ENCODE results near the gene SLIT3. TPM values are rescaled to one million over a fixed set of nuclear protein-coding genes. Genes with fewer than 3 reads are reported as not detected.

Gene SLIT3
- total RNA-seq, 4 donors from 2014 or later: 0.72 to 37.4 (median 5.3) TPM

- Histone ChIP-seq H3K27ac (no peak overlapping the region), H3K4me3 (no peak overlapping the region), H3K4me1 (peaks cover 0 to 4% (median 0%) of the 10 kb centered on the region in 3 donors), H3K36me3 (no peaks in the 10 kb centered on the region), H3K9me3 (no peaks in the 10 kb centered on the region), H3K27me3 (no peaks in the 10 kb centered on the region)
- 28 to 78% methylated on average over 2 of the region's 2 CpGs for WGBS, 2 donors
- no peak for DNase-seq
- intact Hi-C loops (cut with DNase I): no loop called here
- TF ChIP-seq POLR2A (IDR thresholded peaks at IDR 0.05): no peak
- TF ChIP-seq, protein P1, sequence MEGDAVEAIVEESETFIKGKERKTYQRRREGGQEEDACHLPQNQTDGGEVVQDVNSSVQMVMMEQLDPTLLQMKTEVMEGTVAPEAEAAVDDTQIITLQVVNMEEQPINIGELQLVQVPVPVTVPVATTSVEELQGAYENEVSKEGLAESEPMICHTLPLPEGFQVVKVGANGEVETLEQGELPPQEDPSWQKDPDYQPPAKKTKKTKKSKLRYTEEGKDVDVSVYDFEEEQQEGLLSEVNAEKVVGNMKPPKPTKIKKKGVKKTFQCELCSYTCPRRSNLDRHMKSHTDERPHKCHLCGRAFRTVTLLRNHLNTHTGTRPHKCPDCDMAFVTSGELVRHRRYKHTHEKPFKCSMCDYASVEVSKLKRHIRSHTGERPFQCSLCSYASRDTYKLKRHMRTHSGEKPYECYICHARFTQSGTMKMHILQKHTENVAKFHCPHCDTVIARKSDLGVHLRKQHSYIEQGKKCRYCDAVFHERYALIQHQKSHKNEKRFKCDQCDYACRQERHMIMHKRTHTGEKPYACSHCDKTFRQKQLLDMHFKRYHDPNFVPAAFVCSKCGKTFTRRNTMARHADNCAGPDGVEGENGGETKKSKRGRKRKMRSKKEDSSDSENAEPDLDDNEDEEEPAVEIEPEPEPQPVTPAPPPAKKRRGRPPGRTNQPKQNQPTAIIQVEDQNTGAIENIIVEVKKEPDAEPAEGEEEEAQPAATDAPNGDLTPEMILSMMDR (IDR thresholded peaks at IDR 0.05): no peak
These were observed 359.0 kb downstream of the SLIT3 start for GRCh38 chr5:168941901-168942300.

DNA sequence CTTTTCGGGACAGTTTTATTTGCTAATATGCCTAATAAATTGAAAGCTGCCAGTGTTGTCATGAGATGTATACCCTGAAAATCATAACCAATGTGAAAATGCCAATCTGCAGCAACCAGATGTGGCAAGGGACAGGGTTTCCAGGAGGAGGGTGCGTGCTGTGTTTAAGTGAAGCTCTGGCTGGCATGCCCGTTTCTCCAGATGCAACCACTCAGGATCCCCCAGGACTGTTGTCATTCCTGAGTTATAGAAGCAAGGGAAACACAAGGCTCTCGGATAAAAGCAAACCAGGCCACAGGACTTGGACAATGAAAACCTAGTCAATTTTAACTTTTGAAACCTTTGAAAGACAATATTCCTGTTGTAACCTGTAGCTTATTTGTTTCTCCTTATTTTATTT lies 360.2 kb downstream of the SLIT3 start:
- DNase-seq: no peak
- Histone ChIP-seq H3K36me3 (no peaks in the 10 kb centered on the region), H3K4me3 (no peak overlapping the region), H3K9me3 (no peaks in the 10 kb centered on the region), H3K27ac (no peak overlapping the region), H3K27me3 (no peaks in the 10 kb centered on the region), H3K4me1 (peaks cover 0 to 4% (median 0%) of the 10 kb centered on the region in 3 donors)
- 74 to 86% methylated on average over 4 of the region's 4 CpGs for WGBS, 2 donors
- intact Hi-C loops (cut with DNase I): no loop called here
- TF ChIP-seq, protein P1 (IDR thresholded peaks at IDR 0.05): no peak
- no peak for TF ChIP-seq POLR2A (IDR thresholded peaks at IDR 0.05)

GRCh38 chr5:168939887-168940544 lies 360.9 kb downstream of the SLIT3 start:
- Histone ChIP-seq H3K4me3 (no peak overlapping the region), H3K9me3 (no peaks in the 10 kb centered on the region), H3K27me3 (no peaks in the 10 kb centered on the region), H3K4me1 (peaks cover 0 to 4% (median 0%) of the 10 kb centered on the region in 3 donors), H3K27ac (no peak overlapping the region), H3K36me3 (no peaks in the 10 kb centered on the region)
- no peak for DNase-seq
- no peak for TF ChIP-seq POLR2A (IDR thresholded peaks at IDR 0.05)
- TF ChIP-seq, protein P1 (IDR thresholded peaks at IDR 0.05): no peak
- 65 to 72% methylated on average over 5 of the region's 5 CpGs for WGBS, 2 donors
- intact Hi-C loops (cut with DNase I): no loop called here

DNA sequence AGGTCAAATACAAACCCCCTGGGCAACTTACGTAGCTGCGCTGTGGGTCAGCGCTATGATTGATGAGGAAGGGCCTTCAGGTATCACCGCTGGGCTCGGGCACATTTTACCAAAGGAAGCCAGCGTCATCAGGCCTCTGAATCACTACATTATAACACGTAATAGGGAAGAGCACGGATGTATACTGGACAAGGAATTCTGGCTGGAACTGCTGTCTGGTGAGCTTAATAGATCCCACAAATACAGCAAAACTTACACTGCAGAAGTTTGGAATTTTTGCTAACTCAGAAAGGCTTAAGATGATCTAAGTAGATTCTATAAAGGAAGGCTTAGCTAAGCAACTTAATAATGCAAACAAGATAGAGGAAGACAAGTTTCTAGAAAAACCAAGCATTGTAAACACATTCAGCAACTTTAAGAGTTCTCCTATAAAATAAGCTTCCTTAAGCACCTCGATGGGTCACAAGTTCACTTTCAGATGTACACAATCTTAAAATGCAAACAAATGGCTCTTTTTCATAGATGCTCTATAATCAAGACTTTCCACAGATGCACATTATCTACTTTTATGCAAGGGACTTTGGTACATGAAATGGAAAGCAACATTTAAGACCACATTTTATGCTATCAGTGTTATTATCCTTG lies 361.7 kb downstream of the SLIT3 start:
- H3K4me3 ChIP-seq: no peak overlapping the region
- no peak for DNase-seq
- intact Hi-C loops (cut with DNase I): no loop called here
- no peaks in the 10 kb centered on the region for H3K27me3 ChIP-seq
- H3K4me1 ChIP-seq: peaks cover 0 to 4% (median 0%) of the 10 kb centered on the region in 3 donors
- no peak overlapping the region for H3K27ac ChIP-seq
- WGBS, 2 donors: 84% methylated on average over 9 of the region's 9 CpGs
- H3K36me3 ChIP-seq: no peaks in the 10 kb centered on the region
- H3K9me3 ChIP-seq: no peaks in the 10 kb centered on the region
- no peak for TF ChIP-seq POLR2A (IDR thresholded peaks at IDR 0.05)
- TF ChIP-seq, protein P1 (IDR thresholded peaks at IDR 0.05): no peak

GRCh38 chr5:168936511-168936910 lies 364.4 kb downstream of the SLIT3 start:
- 74 to 91% methylated on average over 3 to 4 of the region's 7 CpGs for WGBS, 2 donors
- no peaks in the 10 kb centered on the region for H3K9me3 ChIP-seq

More at GRCh38 chr5:168936511-168936910, 364.4 kb downstream of the SLIT3 start:
- H3K27me3 ChIP-seq: peaks cover 0 to 15% (median 0%) of the 10 kb centered on the region in 4 donors
- H3K4me1 ChIP-seq: no peaks in the 10 kb centered on the region
- H3K4me3 ChIP-seq: no peak overlapping the region
- no peak for TF ChIP-seq POLR2A (IDR thresholded peaks at IDR 0.05)
- TF ChIP-seq, protein P1 (IDR thresholded peaks at IDR 0.05): no peak
- DNase-seq: no peak
- no peaks in the 10 kb centered on the region for H3K36me3 ChIP-seq
- intact Hi-C loops (cut with DNase I): no loop called here
- no peak overlapping the region for H3K27ac ChIP-seq
